H1 (cell line): ENCODE data around the gene GRK5.

Experiments
- ATF3 ChIP-seq: IDR thresholded peaks from 2 replicates; pipeline ENCODE4 v1.6.1; 2011; ENCODE audit warnings: low read depth, mild to moderate bottlenecking, low read length; ENCODE audit not compliant: insufficient read depth
- BRCA1 ChIP-seq: IDR thresholded peaks from 2 replicates; pipeline ENCODE4 v1.6.1; 2012; ENCODE audit warnings: low read depth, low read length, improper control_type of control experiment
- CTCF ChIP-seq, 3 experiments: IDR thresholded peaks; 1 replicate in 2 of 3; 2 replicates in 1 of 3; pipeline versions ENCODE4 v1.5.1 to v1.6.1; 2011; ENCODE audit warnings: low read length in 3 of 3, mild to moderate bottlenecking in 3 of 3, inconsistent platforms in 2 of 3, low read depth in 1 of 3, moderate library complexity in 1 of 3; ENCODE audit not compliant: insufficient read depth in 1 of 3; ENCODE audit errors: control extremely low read depth in 1 of 3
- EZH2 ChIP-seq: fragments of 200-600 bp; sonication (generic); IDR thresholded peaks from 2 replicates; pipeline ENCODE4 v1.7.1; 2012; ENCODE audit warnings: low read depth, mild to moderate bottlenecking, moderate library complexity, low read length, inconsistent platforms; ENCODE audit not compliant: severe bottlenecking
- JUND ChIP-seq: IDR thresholded peaks from 2 replicates; pipeline ENCODE4 v1.6.1; 2011; ENCODE audit warnings: mild to moderate bottlenecking, improper control_type of control experiment, low read length
- MAX ChIP-seq: IDR thresholded peaks from 2 replicates; pipeline ENCODE4 v1.6.1; 2012; ENCODE audit warnings: inconsistent platforms
- NANOG ChIP-seq: IDR thresholded peaks from 2 replicates; pipeline ENCODE4 v1.6.1; 2011; ENCODE audit warnings: low read length, low read depth, mild to moderate bottlenecking, inconsistent platforms; ENCODE audit not compliant: insufficient read depth, poor library complexity, severe bottlenecking
- POLR2AphosphoS5 ChIP-seq: IDR thresholded peaks from 2 replicates; pipeline ENCODE4 v1.6.1; 2011; ENCODE audit warnings: low read depth, low read length
- RNF2 ChIP-seq: fragments of 200-900, 300-1000 bp; sonication (generic); IDR thresholded peaks from 2 replicates; pipeline ENCODE4 v1.7.1; 2016; ENCODE audit warnings: borderline replicate concordance, low read depth, mild to moderate bottlenecking, antibody characterized with exemption, low read length; ENCODE audit not compliant: poor library complexity, severe bottlenecking; ENCODE audit errors: missing control alignments
- SP2 ChIP-seq: IDR thresholded peaks from 2 replicates; pipeline ENCODE4 v1.6.1; 2012; ENCODE audit warnings: mild to moderate bottlenecking, low read length, inconsistent platforms
- TCF12 ChIP-seq: IDR thresholded peaks from 2 replicates; pipeline ENCODE4 v1.6.1; 2011; ENCODE audit warnings: low read depth, mild to moderate bottlenecking, low read length

- TF ChIP-seq BRCA1 = no peak
- no peak for TF ChIP-seq TCF12
- TF ChIP-seq EZH2 = no peak
- TF ChIP-seq MAX = no peak
- no peak for TF ChIP-seq NANOG
- TF ChIP-seq CTCF (IDR thresholded peaks at IDR 0.05; ENCODE audit: control extremely low read depth in 1 of 3, insufficient read depth in 1 of 3, low read depth in 1 of 3, low read length in 3 of 3) = no peak
- no peak for TF ChIP-seq JUND
- no peak for TF ChIP-seq POLR2AphosphoS5
- no peak for TF ChIP-seq ATF3
- TF ChIP-seq RNF2 = no peak
- TF ChIP-seq SP2 = no peak
Observed at GRCh38 chr10:119269737-119270136, 62.4 kb downstream of the GRK5 start.
